ENCODE measurements around the gene PLSCR4.
"Not testable (repeated sequence)": the region's sequence is repeated elsewhere in the genome, so short reads cannot be mapped to it uniquely, and the experiment has no call there.

Gene PLSCR4, protein sequence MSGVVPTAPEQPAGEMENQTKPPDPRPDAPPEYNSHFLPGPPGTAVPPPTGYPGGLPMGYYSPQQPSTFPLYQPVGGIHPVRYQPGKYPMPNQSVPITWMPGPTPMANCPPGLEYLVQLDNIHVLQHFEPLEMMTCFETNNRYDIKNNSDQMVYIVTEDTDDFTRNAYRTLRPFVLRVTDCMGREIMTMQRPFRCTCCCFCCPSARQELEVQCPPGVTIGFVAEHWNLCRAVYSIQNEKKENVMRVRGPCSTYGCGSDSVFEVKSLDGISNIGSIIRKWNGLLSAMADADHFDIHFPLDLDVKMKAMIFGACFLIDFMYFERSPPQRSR

DNA sequence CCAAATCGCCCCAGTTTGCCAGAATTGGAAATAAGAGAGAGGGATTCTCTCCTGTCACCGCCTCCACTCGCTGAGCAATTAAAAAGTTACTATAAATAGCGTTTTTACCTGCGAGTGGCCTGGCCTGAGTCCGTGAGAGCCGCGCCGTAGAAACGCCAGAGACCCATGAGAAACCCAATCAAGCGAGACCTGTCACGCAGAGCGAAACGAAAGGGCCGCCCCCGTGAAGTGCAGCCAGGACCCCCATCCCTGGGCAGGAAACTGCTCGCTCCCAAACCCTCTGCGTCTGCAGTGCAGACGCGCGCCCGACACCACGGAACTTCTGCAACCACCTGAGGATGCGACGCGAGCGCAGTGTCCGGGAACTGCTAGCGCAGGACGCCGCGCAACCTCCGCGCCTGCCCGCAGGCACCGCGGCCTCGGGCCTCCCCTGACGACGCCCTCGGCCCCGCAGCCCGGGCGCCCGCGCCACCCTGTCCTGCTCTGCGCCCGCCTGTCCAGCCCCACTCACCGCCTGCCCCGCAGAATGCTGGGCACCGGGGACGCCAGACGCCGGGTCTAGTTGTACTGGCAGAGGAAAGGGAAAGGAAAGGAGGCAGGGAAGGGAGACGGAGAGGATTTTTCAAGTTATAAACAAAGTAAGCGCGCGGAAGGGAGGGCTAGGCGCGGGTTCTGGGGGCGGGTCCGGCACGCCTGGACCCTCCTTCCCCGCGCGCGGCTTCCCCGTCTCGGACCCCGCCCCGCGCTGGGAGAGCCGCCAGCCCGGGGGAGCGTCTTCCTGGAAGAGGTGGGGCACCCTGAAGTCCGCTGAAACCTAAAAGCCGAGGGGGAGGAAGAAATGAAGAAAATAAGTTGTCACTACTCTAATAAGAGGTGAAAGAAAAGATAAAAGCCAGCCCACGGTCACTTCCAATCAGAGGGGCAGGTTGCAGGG, at the start of gene PLSCR4:
Gene PLSCR4, minus strand, starts transcription at position 657 of the 934 bp plus-strand sequence. CDS start 29,034 bp downstream, outside the sequence.
- DNase-seq (ENCODE audit: low read depth): no peak

DNA sequence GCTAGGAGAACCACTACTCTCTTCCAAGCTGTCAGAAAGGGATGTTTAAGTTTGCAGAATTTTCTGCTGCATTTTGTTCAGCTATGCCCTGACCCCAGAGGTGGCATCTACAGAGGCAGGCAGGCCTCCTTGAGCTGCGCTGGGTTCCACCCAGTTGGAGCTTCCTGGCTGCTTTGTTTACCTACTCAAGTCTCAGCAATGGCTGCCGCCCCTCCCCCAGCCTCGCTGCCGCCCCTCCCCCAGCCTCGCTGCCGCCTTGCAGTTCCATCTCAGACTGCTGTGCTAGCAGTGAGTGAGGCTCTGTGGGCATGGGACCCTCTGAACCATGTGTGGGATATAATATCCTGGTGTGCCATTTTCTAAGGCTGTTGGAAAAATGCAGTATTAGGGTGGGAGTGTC, 42.5 kb upstream of the PLSCR4 start:
- not testable (repeated sequence) for DNase-seq (ENCODE audit: low read depth)

DNA sequence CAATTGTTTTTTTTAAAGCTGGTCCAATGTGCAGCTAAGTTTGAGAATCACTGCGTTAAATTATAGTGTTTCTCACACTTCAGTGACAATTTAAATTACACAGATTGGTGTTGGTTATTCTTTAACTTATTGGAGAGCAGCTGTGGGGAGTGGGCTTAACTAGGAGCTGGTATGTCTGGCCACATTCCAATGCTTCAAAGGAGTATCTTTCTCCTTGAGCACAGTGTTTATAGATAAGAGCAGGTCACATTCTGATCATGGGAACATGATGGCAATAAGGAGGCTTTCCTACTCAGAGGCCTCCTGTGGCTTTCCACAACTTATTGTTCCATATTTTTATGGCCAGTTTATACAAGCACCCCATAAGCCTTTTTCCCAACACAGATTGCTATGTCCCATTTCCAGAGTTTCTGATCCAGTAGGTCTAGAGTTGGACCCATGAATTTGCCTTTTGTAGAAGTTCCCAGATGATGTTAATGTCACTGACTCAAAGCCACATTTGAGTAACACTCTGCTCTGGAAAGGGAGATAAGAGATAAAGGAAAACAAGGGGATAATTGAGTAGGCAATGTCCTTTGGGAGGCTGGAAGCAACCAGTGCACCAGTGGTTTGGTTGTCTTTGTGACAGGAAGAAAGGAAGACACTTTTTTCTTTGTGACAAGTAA, 33.0 kb upstream of the PLSCR4 start:
- no peak for DNase-seq (ENCODE audit: low read depth)

DNA sequence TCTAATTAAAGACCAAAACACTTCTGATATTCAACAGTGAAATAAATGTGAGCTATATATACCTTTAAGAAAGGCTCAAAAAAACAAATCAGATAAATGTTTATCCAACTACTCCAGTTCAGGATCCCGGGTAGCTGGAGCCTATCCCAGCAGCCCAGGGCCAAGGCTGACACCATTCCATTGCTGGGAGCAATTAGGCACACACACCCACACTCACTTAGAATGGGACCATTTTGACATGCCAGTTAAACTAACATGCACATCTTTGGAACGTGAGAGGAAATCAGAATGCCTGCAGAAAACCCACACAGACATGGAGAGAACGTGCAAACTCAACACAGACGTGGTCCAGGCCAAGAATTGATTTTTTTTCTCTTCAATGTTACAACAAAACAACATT, 30.0 kb upstream of the PLSCR4 start:
- no peak for DNase-seq (ENCODE audit: low read depth)

DNA sequence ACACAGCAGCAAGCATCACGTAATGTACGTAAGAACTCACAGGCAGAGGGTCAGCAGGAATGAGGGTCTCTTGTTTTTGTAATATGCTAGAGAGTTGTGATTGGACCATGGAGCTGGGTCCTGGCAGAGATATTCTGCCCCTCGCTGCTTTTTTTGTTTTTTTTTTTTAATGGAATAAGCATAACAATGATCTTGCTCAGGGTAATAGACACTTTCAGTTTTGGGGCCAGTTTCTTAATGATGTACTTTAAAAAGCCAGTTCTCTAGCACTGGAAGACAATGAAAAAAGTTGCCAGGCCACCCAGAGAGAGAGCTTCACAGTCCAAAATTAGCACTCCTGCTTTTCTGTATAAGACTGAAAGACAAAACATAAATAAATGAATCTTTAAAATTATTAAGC, 29.0 kb upstream of the PLSCR4 start:
- DNase-seq (ENCODE audit: low read depth): no peak

DNA sequence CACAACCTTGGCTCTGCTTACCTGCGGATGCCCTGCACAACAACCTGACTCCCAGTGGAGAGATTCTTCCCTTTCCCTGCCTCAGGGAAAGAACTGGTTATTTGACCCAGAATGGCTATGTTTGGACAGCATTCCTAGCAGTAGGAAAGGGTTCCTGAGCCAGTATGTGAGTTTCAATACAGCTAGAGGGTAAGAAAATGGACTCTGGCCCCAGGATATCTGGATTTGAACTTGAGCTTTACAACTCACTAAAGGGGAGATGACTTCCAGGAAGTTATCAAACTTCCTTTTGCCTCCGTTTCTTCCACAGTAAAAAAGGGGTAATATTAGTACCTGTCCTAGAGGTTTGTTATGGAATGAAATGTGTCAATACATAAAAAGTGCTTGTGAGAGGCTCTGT, 28.1 kb upstream of the PLSCR4 start:
- no peak for DNase-seq (ENCODE audit: low read depth)

DNA sequence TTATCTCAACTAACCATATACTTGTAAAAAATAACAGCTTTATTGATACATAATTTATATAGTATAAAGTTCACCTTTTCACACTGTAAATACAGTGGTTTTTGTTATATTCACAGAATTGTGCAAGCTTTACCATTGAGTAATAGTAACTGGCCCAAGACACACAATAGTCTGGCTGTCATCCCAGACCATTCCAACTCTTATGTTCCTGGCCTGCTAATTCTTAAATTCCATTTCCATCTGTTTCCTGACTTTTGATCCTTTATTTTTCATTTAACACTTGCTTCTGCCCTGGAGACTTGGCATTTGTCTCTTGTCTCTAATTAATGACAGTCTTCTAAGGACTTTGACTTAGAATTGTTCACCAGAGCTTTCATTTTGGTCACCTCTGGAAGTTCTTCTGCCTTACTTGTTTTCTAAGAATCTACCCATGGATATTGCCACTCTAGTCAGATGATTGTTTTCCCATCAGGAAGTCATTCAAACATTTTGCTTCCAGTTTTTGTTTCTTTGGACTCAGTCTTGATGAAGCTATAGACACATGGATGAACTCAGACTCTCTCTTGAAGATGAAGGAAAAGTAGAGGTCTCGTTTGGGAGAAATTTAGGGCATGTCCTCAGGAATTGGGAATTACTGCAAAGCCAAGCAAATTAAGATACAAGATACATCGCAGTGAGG, 27.2 kb upstream of the PLSCR4 start:
- DNase-seq (ENCODE audit: low read depth): no peak

DNA sequence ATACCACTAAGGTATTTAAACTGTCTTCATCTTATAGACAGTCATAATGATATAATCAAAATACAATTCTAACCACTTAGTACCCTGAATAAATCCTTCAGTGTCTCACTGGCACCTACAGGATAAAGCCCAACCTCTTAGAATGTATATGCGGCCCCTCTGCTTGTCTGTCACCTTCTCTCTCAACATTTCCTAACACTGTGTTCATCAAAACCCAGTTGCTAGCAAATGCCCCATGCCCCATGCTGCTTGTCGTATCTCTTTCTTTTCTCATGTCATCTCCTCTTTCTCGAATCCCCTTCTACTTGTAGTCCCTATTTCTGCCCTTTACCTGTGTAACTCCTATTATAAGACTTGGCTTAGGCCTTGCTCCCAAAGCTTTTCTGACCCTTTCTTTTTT, 24.6 kb upstream of the PLSCR4 start:
- no peak for DNase-seq (ENCODE audit: low read depth)

DNA sequence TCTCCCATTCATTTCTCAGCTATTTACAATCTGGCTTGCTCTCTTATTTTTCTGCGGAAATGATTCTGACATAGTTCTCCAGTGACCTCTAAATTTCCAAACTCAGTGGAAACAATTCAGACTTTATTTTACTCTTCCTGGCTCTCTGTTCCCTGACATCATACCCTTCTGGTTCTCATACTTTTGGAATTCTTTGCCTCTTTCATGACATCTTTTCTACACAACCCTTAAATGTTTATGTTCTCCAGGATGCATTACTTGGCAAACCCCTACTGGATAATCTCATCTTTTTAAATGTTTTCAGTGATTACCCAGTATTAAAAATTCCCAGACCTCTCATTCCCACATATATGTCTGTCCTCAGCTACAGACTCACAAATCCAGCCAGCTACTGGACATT, 23.9 kb upstream of the PLSCR4 start:
- DNase-seq (ENCODE audit: low read depth): no peak

DNA sequence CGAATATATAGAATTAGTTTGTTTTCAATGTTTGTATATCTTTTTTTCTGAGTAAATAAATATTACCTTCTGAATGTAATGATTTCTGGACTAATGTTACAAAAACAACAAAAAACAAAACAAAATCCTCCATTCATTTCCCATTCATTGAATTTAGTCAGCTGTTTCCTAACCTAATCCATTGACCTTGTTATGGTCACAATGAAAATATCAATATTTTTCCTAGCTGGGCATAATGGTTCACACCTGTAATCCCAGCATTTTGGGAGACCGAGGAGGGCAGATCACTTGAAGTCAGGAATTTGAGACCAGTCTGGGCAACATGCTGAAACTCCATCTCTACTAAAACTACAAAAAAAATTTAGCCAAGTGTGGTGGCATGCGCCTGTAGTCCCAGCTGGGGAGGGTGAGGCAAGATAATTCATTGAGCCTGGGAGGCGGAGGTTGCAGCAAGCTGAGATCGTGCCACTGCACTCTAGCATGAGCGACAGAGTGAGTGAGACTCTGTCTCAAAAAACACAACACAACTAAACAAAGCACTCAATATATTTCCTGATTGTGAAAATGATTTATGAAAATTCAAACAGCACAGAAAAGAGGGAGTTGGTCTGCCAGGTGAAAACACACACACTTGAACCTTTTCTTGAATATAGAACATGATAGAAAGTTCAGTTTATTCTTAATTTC, 23.0 kb upstream of the PLSCR4 start:
- DNase-seq (ENCODE audit: low read depth): no peak

DNA sequence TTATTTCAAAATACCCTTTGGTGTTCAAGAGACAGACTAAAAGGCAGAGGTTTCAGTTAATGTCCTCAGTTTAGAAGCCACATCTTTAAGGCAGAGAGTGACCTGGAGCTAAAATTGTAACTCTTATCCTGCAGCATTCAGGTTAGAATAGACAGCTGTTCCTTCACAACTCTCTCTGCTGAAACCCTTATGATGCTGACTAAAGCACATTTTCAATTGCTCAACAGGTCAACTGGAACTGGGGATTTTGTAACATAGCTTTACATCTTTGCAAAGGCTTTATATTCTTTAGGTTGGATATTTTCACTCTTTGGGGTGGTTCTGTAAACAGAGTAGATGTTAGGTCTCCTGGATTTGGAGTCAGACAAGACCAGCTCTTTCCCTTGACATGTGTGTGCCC, 20.3 kb upstream of the PLSCR4 start:
- DNase-seq (ENCODE audit: low read depth): no peak

DNA sequence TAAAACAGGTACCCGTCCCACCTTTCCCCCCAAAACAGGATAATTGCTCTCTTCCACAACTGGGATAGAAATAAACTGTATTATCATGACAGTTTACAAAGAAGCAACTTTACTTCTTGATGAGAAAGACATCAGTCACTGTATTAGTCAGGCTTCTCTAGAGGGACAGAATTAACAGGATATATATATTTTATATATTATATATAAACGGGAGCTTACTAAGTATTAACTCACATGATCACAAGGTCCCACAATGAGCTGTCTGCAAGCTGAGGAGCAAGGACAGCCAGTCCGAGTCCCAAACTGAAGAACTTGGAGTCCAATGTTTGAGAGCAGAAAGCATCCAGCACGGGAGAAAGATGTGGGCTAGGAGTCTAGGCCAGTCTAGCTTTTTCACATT, 18.4 kb upstream of the PLSCR4 start:
- DNase-seq (ENCODE audit: low read depth): no peak

DNA sequence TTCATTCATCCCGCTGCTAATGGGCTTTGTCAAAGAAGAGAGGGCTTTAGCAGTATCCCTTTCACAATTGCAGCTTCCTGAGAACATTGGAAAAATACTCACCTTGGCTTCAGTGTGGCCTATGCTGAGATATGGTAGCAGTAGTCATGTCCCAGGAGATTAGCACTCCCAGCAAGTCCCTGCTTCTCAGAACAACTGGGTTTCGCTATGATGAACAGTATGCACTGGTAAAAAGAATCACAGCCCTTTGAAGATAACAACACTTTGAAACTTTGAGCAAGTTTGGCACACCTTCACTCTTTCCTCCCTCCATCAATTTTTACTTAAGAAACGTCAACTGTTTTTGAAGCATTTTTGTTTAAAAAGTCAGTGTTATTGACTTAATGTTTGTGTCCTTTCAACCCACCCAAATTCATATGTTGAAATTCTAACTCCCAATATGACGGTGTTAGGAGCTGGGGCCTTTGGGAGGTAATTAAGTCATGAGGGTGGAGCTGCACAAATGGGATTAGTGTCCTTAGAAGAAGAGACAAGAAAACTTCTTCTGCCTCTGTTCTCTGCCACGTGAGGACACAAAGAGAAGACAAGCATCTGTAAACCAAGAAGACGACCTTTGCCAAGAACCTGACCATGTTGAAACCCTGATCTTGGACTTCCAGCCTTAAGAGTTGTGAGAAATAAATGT, 17.8 kb upstream of the PLSCR4 start:
- no peak for DNase-seq (ENCODE audit: low read depth)

DNA sequence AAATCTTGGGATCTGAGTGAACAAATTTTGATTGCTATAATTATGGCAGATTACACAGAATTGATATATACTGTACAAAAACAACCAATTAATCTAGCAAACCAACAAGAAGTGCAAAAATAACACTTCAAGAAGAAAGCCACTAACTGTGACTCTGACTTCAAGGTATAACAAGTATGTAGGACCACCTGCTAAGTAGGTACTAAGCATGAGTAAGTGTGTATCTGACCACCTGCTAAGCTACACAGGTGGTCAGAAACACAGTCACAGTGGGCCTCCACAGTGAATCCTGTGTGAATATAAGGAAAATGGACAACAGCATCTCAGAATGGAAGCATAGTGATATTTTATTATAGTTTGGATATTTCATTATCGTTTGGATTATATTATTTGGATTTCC, 14.8 kb upstream of the PLSCR4 start:
- no peak for DNase-seq (ENCODE audit: low read depth)

DNA sequence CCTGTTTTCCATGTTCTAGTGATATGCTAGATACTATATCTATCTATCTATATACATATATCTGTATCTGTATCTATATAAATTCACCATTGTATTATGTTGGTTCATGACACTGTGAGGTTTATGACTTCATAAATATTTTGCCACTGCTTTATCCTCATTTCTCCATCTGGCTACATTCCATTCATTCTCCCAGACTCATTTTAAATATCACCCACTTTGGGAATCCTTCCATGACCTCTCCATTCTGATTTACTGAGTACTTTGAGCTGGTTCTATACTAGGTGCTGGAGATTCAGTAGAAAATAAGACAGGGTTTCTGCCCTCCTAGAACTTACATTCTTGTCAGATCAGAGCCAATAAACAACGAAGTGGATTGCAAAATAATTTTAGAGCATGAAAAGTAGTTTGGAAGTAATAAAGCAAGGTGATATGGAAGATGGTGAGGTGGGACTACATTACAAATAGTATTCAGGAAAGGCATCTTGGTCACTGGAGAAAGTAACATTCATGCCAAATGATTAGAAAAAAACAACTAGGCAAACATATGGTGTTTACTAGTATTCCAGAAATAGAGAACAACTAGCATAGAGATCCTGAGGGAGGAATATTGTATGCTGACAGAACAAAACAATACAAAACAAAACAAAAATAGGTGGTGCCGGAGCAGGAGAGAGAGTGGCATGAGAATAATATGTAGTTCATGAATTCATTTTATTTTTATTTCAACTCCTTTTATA, 11.6 kb upstream of the PLSCR4 start:
- no peak for DNase-seq (ENCODE audit: low read depth)

DNA sequence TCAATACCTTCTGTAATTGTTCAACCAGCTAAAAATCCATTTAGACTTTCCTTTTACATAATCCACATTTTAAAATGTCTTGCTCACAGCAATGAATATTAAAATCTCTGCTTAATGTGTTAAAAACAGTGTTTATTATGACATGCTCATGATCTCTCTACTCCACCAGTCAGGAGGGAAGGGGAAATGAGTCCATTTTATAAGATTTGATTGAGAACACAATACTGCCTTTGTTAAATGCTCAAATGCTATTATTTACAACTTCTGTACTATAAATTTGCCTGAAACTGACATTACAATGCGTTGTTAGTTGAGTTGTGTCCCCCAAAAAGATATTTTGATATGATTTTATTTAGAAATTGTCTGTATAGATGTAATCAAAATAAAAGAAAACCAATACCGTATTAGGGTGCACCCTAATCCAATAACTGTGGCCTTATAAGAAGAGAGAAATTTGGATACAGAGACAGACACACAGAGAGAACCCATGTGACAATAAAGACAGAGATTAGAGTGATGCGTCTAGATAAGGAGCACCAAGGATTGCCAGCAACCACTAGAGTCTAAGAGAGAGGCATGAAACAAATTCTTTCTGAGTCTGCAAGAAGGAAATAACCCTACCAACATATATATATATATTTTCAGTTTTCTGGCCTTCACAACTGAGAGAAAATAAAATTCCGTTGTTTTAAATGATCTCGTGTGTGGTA, 9.1 kb upstream of the PLSCR4 start:
- no peak for DNase-seq (ENCODE audit: low read depth)

DNA sequence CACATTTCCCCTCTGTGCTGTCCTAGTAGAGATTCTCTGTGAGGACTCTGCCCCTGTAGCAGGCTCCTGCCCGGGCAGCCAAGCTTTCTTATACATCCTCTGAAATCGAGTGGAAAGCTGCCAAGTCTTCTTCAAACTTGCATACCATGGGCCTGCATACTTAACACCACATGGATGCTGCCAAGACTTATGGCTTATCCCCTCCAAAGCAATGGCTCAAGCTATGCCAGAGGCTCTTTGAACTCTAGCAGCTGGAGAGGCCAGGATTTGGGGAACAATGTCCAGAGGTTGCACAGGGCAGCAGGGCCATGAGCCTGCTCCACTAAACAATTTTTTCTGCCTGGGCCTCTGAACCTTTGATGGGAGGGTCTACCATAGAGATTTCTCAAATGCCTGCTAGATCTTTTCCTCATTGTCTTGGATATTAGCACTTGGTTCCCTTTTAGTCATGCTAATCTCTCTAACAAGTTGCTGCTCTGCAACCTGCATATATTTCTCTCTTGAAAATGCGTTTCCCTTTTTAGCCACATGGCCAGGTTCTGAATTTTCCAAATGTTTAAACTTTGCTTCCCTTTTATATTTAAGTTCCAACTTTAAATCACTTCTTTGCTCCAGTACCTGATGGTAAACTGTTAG, 6.1 kb upstream of the PLSCR4 start:
- DNase-seq (ENCODE audit: low read depth): no peak

DNA sequence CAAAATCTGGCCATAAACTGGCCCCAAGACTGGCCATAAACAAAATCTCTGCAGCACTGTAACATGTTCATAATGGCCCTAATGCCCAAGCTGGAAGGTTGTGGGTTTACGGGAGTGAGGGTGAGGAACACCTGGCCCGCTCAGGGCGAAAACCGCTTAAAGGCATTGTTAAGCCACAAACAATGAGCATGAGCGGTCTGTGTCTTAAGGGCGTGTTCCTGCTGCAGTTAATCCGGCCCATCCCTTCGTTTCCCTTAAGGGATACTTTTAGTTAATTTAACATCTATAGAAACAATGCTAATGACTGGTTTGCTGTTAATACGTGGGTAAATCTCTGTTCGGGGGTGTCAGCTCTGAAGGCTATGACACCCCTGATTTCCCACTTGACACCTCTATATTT, 1.5 kb upstream of the PLSCR4 start:
- not testable (repeated sequence) for DNase-seq (ENCODE audit: low read depth)

DNA sequence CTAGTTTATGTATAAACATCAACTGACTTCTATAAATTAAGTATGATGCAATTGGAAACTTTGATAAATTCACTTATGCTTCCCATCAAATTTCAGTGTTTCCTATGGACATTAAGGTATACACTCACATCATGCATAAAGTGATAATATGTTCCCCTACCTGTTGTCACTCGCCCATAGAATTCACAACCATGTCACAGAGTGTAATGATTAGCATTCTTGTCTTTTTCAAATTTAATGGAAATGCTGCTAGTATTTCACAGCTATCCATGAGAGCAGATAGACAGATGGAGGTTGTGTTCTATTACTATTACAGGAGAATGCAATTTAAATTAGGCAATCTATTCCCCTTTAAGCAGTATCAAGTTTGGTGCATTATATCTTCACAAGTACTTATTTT, 984 bp downstream of the PLSCR4 start:
- no peak for DNase-seq (ENCODE audit: low read depth)

Data from stimulated activated CD8-positive, alpha-beta memory T cell treated with anti-CD3 and anti-CD28 coated beads, Interleukin-4, amount 100 ng/mL, for 24 hours (primary cell).